H1 (cell line): ENCODE measurements around the gene TMTC4. TPM values are rescaled to one million over a fixed set of nuclear protein-coding genes. Genes with fewer than 3 reads are reported as not detected.

ENCODE experiments used
- CTCF ChIA-PET: fragments of 300-600 bp; sonication (Branson Sonifier 250); formaldehyde crosslinking; loops from one replicate; lab custom pipeline; 2021; ENCODE audit not compliant: partially characterized antibody; lab: Charles Lee
- POLR2A ChIA-PET: fragments of 300-600 bp; sonication (Branson Sonifier 250); formaldehyde crosslinking; loops from one replicate; lab custom pipeline; 2021; ENCODE audit warnings: inconsistent platforms; ENCODE audit not compliant: partially characterized antibody; lab: Charles Lee
- DNase-seq, 2 experiments: peaks; one replicate each; pipeline versions ENCODE4 v3.0.0 to v3.0.0-alpha.2; 2010 to 2022; ENCODE audit warnings: low spot score in 2 of 2, low read depth in 1 of 2, mixed read lengths in 1 of 2
- FAIRE-seq: peaks from 2 replicates; lab custom pipeline; 2011; peaks lifted over from hg19 to GRCh38; lab: Jason Lieb, UNC
- H2AFZ ChIP-seq: 2 replicates; pipeline ENCODE4 v1.8.1; 2012; ENCODE audit warnings: low read length, inconsistent platforms
- H2AK5ac ChIP-seq: 2 replicates; pipeline ENCODE4 v1.6.1; 2013; ENCODE audit warnings: low read depth, low read length
- H2BK120ac ChIP-seq: replicated peaks from 2 replicates; pipeline ENCODE3; 2013; ENCODE audit warnings: low read depth, low read length, inconsistent platforms
- H2BK12ac ChIP-seq: 2 replicates; pipeline ENCODE4 v1.6.1; 2013; ENCODE audit warnings: low read depth, low read length
- H2BK15ac ChIP-seq: 2 replicates; pipeline ENCODE4 v1.6.1; 2013; ENCODE audit warnings: low read length
- H2BK20ac ChIP-seq: 2 replicates; pipeline ENCODE4 v1.6.1; 2013; ENCODE audit warnings: low read length
- H2BK5ac ChIP-seq: 2 replicates; pipeline ENCODE4 v1.6.1; 2013; ENCODE audit warnings: low read depth, low read length
- H3K14ac ChIP-seq: 2 replicates; pipeline ENCODE4 v1.6.1; 2013; ENCODE audit warnings: inconsistent platforms; ENCODE audit not compliant: insufficient read length
- H3K18ac ChIP-seq: 2 replicates; pipeline ENCODE4 v1.6.1; 2013; ENCODE audit warnings: low read length; ENCODE audit errors: extremely low read depth
- H3K23ac ChIP-seq: 2 replicates; pipeline ENCODE4 v1.6.1; 2013; ENCODE audit warnings: inconsistent platforms; ENCODE audit not compliant: insufficient read length
- H3K23me2 ChIP-seq: 2 replicates; pipeline ENCODE4 v1.6.1; 2013; ENCODE audit warnings: low read depth, low read length
- H3K27ac ChIP-seq: 2 replicates; pipeline ENCODE4 v1.6.1; 2011; ENCODE audit warnings: low read depth, low read length, inconsistent platforms
- H3K27me3 ChIP-seq, 4 experiments: replicated peaks in 1 of 4; 1 replicate in 1 of 4; 2 replicates in 3 of 4; pipeline versions ENCODE4 v1.6.1 to v1.8.1; 2011 to 2013; ENCODE audit warnings: low read length in 3 of 4, mild to moderate bottlenecking in 3 of 4, inconsistent platforms in 2 of 4, mixed read lengths in 2 of 4, moderate library complexity in 1 of 4; ENCODE audit not compliant: control insufficient read depth in 3 of 4, insufficient read depth in 3 of 4; ENCODE audit errors: extremely low read depth in 1 of 4
- H3K36me3 ChIP-seq, 4 experiments: 2 replicates each; pipeline versions ENCODE4 v1.6.1 to v1.8.1; 2011 to 2013; ENCODE audit warnings: mild to moderate bottlenecking in 4 of 4, low read length in 3 of 4, moderate library complexity in 2 of 4, control low read depth in 1 of 4, inconsistent platforms in 1 of 4; ENCODE audit not compliant: insufficient read depth in 4 of 4, control insufficient read depth in 2 of 4
- H3K4ac ChIP-seq: replicated peaks from 2 replicates; pipeline ENCODE3; 2013; ENCODE audit warnings: low read length, low read depth, mixed read lengths, inconsistent platforms; ENCODE audit not compliant: insufficient read length
- H3K4me1 ChIP-seq, 4 experiments: replicated peaks in 1 of 4; 1 replicate in 1 of 4; 2 replicates in 3 of 4; pipeline versions ENCODE4 v1.6.1 to v1.8.1; 2011 to 2013; ENCODE audit warnings: low read length in 3 of 4, inconsistent platforms in 2 of 4, mixed read lengths in 1 of 4; ENCODE audit not compliant: insufficient read depth in 4 of 4, control insufficient read depth in 3 of 4
- H3K4me2 ChIP-seq, 2 experiments: 2 replicates each; pipeline versions ENCODE4 v1.6.1 to v1.8.1; 2011 to 2013; ENCODE audit warnings: low read depth in 2 of 2, low read length in 2 of 2, control low read depth in 1 of 2, inconsistent platforms in 1 of 2, mild to moderate bottlenecking in 1 of 2; ENCODE audit not compliant: insufficient read depth in 1 of 2
- H3K4me3 ChIP-seq, 4 experiments: fragments of 200-600, 300-600 bp in 1 of 4; sonication (generic), shearing (Covaris generic), sonication (Bioruptor Twin) in 1 of 4; 2 replicates each; pipeline versions ENCODE4 v1.5.1 to v1.8.1; 2011 to 2016; ENCODE audit warnings: low read length in 4 of 4, low read depth in 3 of 4, control low read depth in 2 of 4, inconsistent platforms in 2 of 4, mild to moderate bottlenecking in 2 of 4, mixed read lengths in 1 of 4, moderate library complexity in 1 of 4; ENCODE audit not compliant: insufficient read depth in 2 of 4; ENCODE audit errors: extremely low read depth in 1 of 4
- H3K56ac ChIP-seq: replicated peaks from 2 replicates; pipeline ENCODE3; 2013; ENCODE audit warnings: low read depth, mild to moderate bottlenecking, mixed read lengths, low read length, inconsistent platforms; ENCODE audit not compliant: insufficient read length
- H3K79me1 ChIP-seq: 2 replicates; pipeline ENCODE4 v1.6.1; 2013; ENCODE audit warnings: low read depth, low read length, control low read depth
- H3K79me2 ChIP-seq, 2 experiments: 2 replicates each; pipeline versions ENCODE4 v1.6.1 to v1.8.1; 2012 to 2013; ENCODE audit warnings: low read length in 2 of 2, mild to moderate bottlenecking in 2 of 2, inconsistent platforms in 1 of 2; ENCODE audit not compliant: insufficient read depth in 2 of 2, control insufficient read depth in 1 of 2
- H3K9ac ChIP-seq, 4 experiments: replicated peaks in 1 of 4; 1 replicate in 1 of 4; 2 replicates in 3 of 4; pipeline versions ENCODE4 v1.6.1 to v1.8.1; 2011 to 2013; ENCODE audit warnings: low read depth in 3 of 4, low read length in 3 of 4, control low read depth in 2 of 4, mild to moderate bottlenecking in 2 of 4, moderate library complexity in 2 of 4, inconsistent platforms in 1 of 4; ENCODE audit errors: extremely low read depth in 1 of 4
- H3K9me3 ChIP-seq, 2 experiments: 2 replicates each; pipeline versions ENCODE4 v1.6.1 to v1.8.1; 2012 to 2013; ENCODE audit warnings: mild to moderate bottlenecking in 2 of 2, moderate library complexity in 2 of 2, control low read depth in 1 of 2, inconsistent platforms in 1 of 2, low read depth in 1 of 2, low read length in 1 of 2, mixed read lengths in 1 of 2; ENCODE audit not compliant: insufficient read depth in 2 of 2
- H4K20me1 ChIP-seq, 2 experiments: replicated peaks in 1 of 2; 2 replicates each; pipeline versions ENCODE3 to v1.8.1; 2011 to 2013; ENCODE audit warnings: inconsistent platforms in 2 of 2, low read length in 2 of 2, mild to moderate bottlenecking in 1 of 2; ENCODE audit not compliant: insufficient read depth in 2 of 2, control insufficient read depth in 1 of 2
- H4K5ac ChIP-seq: 2 replicates; pipeline ENCODE4 v1.6.1; 2013; ENCODE audit warnings: low read length, low read depth, mixed read lengths, inconsistent platforms; ENCODE audit not compliant: insufficient read length
- H4K8ac ChIP-seq: 2 replicates; pipeline ENCODE4 v1.8.0; 2013; ENCODE audit warnings: mild to moderate bottlenecking, moderate library complexity, low read length, inconsistent platforms; ENCODE audit not compliant: insufficient read depth; ENCODE audit errors: extremely low read depth
- H4K91ac ChIP-seq: replicated peaks from 2 replicates; pipeline ENCODE3; 2013; ENCODE audit warnings: low read length, mixed read lengths, inconsistent platforms; ENCODE audit not compliant: insufficient read length
- CHD2 ChIP-seq: IDR thresholded peaks from 2 replicates; pipeline ENCODE4 v1.6.1; 2012; ENCODE audit warnings: low read length, improper control_type of control experiment
- RFX5 ChIP-seq: IDR thresholded peaks from 2 replicates; pipeline ENCODE4 v1.6.1; 2011; ENCODE audit warnings: low read depth, low read length, improper control_type of control experiment, borderline replicate concordance
- YY1 ChIP-seq: IDR thresholded peaks from 2 replicates; pipeline ENCODE4 v1.6.1; 2011; ENCODE audit warnings: low read depth, mild to moderate bottlenecking, low read length
- WGBS, 2 experiments: shearing (Covaris generic) in 1 of 2; methylation state at CpG; one replicate each; pipeline versions ENCODE4 v1.1.6 to v1.1.7; 2013 to 2015; ENCODE audit warnings: low lambda C conversion rate in 2 of 2, mixed read lengths in 2 of 2, inconsistent platforms in 1 of 2, low coverage in 1 of 2, missing lambda C conversion rate in 1 of 2; ENCODE audit not compliant: insufficient replicate concordance in 2 of 2, insufficient coverage in 1 of 2, insufficient read length in 1 of 2; ENCODE audit errors: extremely low coverage in 1 of 2, missing lambda C conversion rate in 1 of 2; 5-methylcytosine and 5-hydroxymethylcytosine counted together
- polyA plus RNA-seq, 7 experiments: library from polyadenylated mRNA; depleted of rRNA in 3 of 7; stranded (reverse) in 5 of 7; unstranded in 2 of 7; fragments of >200 nt in 5 of 7; fragments of 200-250 nt in 2 of 7; gene quantifications; 1 replicate in 5 of 7; 2 replicates in 1 of 7; 4 replicates in 1 of 7; pipeline versions ENCODE4 v1.2.1 to v1.2.3, GENCODE V29; 2011 to 2013; ENCODE audit warnings: missing spikeins in 2 of 7, mixed read lengths in 2 of 7
- total RNA-seq: library from RNA; stranded (reverse); fragmentation: NEBNext Ultra II Directional; extraction: Animal tissue kit (Norgen Biotek cat#: 25700); gene quantifications from 2 replicates; pipeline ENCODE4 v1.2.1, GENCODE V29; 2021

TMTC4 gene
- total and polyA plus RNA-seq, 2 of the 8 experiments (the other 6 are each of a cell fraction or from before 2014, with no cell fraction given): 26.3 to 42.6 TPM

- Histone ChIP-seq H4K91ac (no peak overlapping the region), H3K56ac (no peak overlapping the region), H3K18ac (no peak overlapping the region), H3K36me3 (peaks cover 2 to 73% (median 45%) of the 10 kb centered on the region in 4 experiments; a peak in 7 of 8 replicates), H2BK20ac (no peak overlapping the region), H2AFZ (no peak overlapping the region), H3K9ac (no peak overlapping the region), H4K8ac (no peak overlapping the region), H4K5ac (no peak overlapping the region), H2BK120ac (no peak overlapping the region), H2BK12ac (no peak overlapping the region), H4K20me1 (peaks cover 2 to 5% of the 10 kb centered on the region in 2 experiments), H3K79me1 (no peaks in the 10 kb centered on the region; the same call in 1 of the 2 replicates), H2AK5ac (no peak overlapping the region), H2BK15ac (no peak overlapping the region), H3K23me2 (no peaks in the 10 kb centered on the region), H3K4me1 (no peaks in the 10 kb centered on the region; a peak in 1 of 7 replicates), H3K27ac (no peak overlapping the region), H3K9me3 (no peaks in the 10 kb centered on the region), H3K79me2 (peaks cover 0 to 5% of the 10 kb centered on the region in 2 experiments; a peak in 1 of 4 replicates), H2BK5ac (no peak overlapping the region), H3K4me2 (no peak overlapping the region), H3K4ac (no peak overlapping the region), H3K27me3 (no peaks in the 10 kb centered on the region), H3K14ac (no peak overlapping the region), H3K4me3 (no peak overlapping the region), H3K23ac (no peak overlapping the region)
- no peak for TF ChIP-seq RFX5
- TF ChIP-seq YY1: no peak
- no peak for TF ChIP-seq CHD2
- 82% methylated on average over 5 of the region's 5 CpGs; no CpG with 5 or more reads in 1 of the 2 experiments for WGBS, 2 experiments
- ChIA-PET CTCF (no interaction called here), POLR2A (no interaction called here)
- DNase-seq: no peak
- no peak for FAIRE-seq
Measured at GRCh38 chr13:100666124-100666523, 8.5 kb downstream of the TMTC4 start.
